ENCODE results near the gene AKAP17A.

Gene AKAP17A

DNA sequence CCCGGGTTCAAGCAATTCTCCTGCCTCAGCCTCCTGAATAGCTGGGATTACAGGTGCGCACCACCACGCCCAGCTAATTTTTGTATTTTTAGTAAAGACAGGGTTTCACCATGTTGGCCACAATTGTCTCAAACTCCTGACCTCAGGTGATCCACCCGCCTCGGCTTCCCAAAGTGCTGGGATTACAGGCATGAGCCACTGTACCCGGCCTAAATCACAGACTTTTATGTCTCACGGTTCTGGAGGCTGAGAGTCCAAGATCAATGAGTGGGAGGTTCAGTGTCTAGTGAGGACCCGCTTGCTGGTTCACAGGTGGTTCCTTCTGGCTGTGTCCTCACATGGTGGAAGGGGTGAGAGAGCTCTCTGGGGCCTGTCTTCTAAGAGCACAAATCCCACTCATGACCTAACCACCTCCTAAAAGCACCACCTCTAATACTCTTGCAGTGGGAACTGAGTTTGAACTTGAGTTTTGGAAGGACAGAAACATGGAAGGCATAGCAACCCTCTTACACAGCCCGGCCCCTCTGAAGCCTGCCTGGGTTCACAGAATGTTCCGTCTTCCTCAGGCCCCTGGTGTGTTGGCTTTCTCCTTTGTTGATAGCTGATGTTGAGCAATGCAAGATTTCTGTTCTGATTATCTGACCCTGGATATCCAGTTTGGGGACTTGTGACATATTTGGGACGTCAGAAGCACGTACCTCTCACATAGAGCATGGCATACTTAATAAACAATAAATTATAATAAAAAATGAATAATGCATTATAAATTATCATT lies 1.9 kb upstream of the AKAP17A start:
- Histone ChIP-seq H3K27me3 (ENCODE audit: control insufficient read depth, insufficient read depth, low read length) (no peaks in the 10 kb centered on the region), H3K9ac (ENCODE audit: low read depth, low read length) (no peak overlapping the region), H3K4me1 (ENCODE audit: control insufficient read depth, insufficient read depth, low read length) (peaks cover 3% of the 10 kb centered on the region; the same call in 1 of the 2 replicates), H3K27ac (ENCODE audit: low read depth, low read length) (no peak overlapping the region), H3K36me3 (ENCODE audit: control insufficient read depth, insufficient read depth, low read length) (peaks cover 15% of the 10 kb centered on the region), H3K4me3 (ENCODE audit: low read depth, low read length) (no peak overlapping the region), H3K9me3 (ENCODE audit: control insufficient read depth, insufficient read depth, low read length) (no peaks in the 10 kb centered on the region)

DNA sequence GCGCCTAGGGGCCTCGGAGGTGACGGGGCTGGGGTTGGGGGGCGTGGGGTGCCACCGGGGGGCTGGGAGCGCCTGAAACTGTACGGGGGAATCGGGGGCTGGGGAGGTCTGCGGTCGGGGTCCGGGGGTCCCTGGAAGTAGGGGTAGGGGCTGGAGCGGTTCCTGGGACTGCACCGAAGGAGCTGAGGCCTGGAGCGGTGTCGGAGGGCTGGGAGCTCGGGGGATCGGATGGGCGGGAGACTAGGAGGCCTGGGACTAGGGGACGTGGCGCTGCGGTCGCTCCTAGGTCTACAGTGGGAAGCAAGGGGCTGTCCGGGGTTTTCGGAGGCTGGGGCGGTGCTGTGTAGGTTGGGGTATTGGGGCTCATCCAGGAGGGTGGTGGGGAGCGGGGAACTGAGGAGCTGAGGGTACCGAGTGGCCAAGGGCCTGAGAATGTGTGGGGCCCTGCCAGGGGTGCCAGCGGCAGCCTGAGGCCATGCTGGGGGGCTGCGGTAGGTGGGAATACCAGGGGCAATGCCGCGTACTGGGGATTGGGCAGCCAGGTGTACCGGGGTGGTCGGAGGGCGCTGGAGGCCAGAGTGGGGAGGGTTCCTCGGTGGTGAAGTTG lies 562 bp downstream of the AKAP17A start:
- no peaks in the 10 kb centered on the region for H3K27me3 ChIP-seq (ENCODE audit: control insufficient read depth, insufficient read depth, low read length)
- H3K9me3 ChIP-seq (ENCODE audit: control insufficient read depth, insufficient read depth, low read length) = no peaks in the 10 kb centered on the region
- peak overlapping the region; percentile 72 for H3K9ac ChIP-seq (ENCODE audit: low read depth, low read length)
- H3K27ac ChIP-seq (ENCODE audit: low read depth, low read length) = peak overlapping the region; percentile 64
- H3K4me1 ChIP-seq (ENCODE audit: control insufficient read depth, insufficient read depth, low read length) = peaks cover 3% of the 10 kb centered on the region; the same call in 1 of the 2 replicates
- peaks cover 36% of the 10 kb centered on the region for H3K36me3 ChIP-seq (ENCODE audit: control insufficient read depth, insufficient read depth, low read length)
- H3K4me3 ChIP-seq (ENCODE audit: low read depth, low read length) = peak overlapping the region; percentile 85

DNA sequence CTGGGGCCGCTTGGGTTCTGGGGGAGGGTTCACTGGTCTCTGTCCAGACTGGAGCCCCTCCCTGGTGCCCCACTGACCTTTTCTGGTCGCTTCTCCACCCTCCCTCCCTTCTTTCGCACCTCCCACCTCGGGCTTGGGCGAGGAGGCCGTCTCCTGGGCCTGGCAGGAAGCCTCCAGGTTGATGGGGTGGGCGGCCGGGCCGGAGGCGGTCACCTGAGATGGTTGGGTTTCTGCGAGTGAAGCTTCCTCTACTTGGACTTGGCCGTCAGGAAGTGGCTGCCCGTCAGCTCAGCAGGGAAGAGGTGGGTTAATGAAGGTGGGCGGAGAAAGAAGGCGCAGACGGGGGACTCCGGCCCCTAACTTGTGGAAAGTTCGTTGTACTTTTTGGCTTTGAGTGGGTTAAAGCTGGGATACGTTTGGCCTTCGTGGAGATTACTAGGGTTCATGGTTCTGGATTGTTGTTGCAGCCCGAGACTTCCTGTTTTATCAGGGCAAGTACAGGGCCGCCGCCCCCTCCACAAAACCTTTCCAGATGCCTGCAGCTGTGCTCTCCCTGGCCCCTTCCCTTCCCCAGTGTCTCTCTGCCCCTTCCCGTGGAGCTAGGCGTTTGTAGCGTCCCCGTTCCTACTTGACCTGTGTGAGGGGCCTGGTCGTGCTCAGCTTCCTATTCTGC lies 1.2 kb downstream of the AKAP17A start:
- H3K9me3 ChIP-seq (ENCODE audit: control insufficient read depth, insufficient read depth, low read length) = no peaks in the 10 kb centered on the region
- H3K4me3 ChIP-seq (ENCODE audit: low read depth, low read length) = peak overlapping the region; percentile 85
- peak overlapping the region; percentile 51 for H3K9ac ChIP-seq (ENCODE audit: low read depth, low read length)
- peaks cover 42% of the 10 kb centered on the region for H3K36me3 ChIP-seq (ENCODE audit: control insufficient read depth, insufficient read depth, low read length)
- H3K27ac ChIP-seq (ENCODE audit: low read depth, low read length) = peak overlapping the region; percentile 64
- H3K27me3 ChIP-seq (ENCODE audit: control insufficient read depth, insufficient read depth, low read length) = no peaks in the 10 kb centered on the region
- peaks cover 3% of the 10 kb centered on the region; the same call in 1 of the 2 replicates for H3K4me1 ChIP-seq (ENCODE audit: control insufficient read depth, insufficient read depth, low read length)

- H3K9ac ChIP-seq (ENCODE audit: low read depth, low read length) = no peak overlapping the region
- H3K27me3 ChIP-seq (ENCODE audit: control insufficient read depth, insufficient read depth, low read length) = no peaks in the 10 kb centered on the region
These were observed 2.2 kb downstream of the AKAP17A start for GRCh38 chrX:1593286-1594271.

DNA sequence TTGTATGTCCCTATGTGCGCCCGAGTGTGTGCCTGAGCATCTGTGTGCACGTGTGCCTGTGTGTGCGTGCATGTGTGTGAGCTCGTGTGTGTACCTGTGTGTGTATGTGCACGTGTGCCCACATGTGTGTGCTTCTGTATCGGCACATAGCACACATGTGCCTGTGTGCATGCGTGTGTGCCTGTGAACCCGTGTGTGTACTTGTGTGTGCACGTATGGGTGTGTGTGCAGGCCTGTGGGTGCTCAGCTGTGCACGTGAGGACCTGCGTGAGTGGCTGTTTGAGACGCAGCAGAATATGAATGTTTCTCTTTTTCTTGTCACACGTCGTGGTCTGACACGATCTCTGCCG lies 4.3 kb downstream of the AKAP17A start:
- no peak overlapping the region for H3K27ac ChIP-seq (ENCODE audit: low read depth, low read length)
- H3K4me1 ChIP-seq (ENCODE audit: control insufficient read depth, insufficient read depth, low read length) = peaks cover 3% of the 10 kb centered on the region; the same call in 1 of the 2 replicates
- H3K9ac ChIP-seq (ENCODE audit: low read depth, low read length) = no peak overlapping the region
- H3K9me3 ChIP-seq (ENCODE audit: control insufficient read depth, insufficient read depth, low read length) = no peaks in the 10 kb centered on the region
- H3K36me3 ChIP-seq (ENCODE audit: control insufficient read depth, insufficient read depth, low read length) = peaks cover 73% of the 10 kb centered on the region
- H3K4me3 ChIP-seq (ENCODE audit: low read depth, low read length) = no peak overlapping the region
- H3K27me3 ChIP-seq (ENCODE audit: control insufficient read depth, insufficient read depth, low read length) = no peaks in the 10 kb centered on the region

More at GRCh38 chrX:1593286-1594271, 2.2 kb downstream of the AKAP17A start:
- Histone ChIP-seq H3K4me1 (ENCODE audit: control insufficient read depth, insufficient read depth, low read length) (peaks cover 3% of the 10 kb centered on the region; the same call in 1 of the 2 replicates), H3K9me3 (ENCODE audit: control insufficient read depth, insufficient read depth, low read length) (no peaks in the 10 kb centered on the region), H3K4me3 (ENCODE audit: low read depth, low read length) (peak overlapping the region; percentile 85; the same call in 1 of the 2 replicates), H3K27ac (ENCODE audit: low read depth, low read length) (no peak overlapping the region), H3K36me3 (ENCODE audit: control insufficient read depth, insufficient read depth, low read length) (peaks cover 52% of the 10 kb centered on the region)

- Histone ChIP-seq H3K27ac (ENCODE audit: low read depth, low read length) (no peak overlapping the region), H3K27me3 (ENCODE audit: control insufficient read depth, insufficient read depth, low read length) (no peaks in the 10 kb centered on the region), H3K9ac (ENCODE audit: low read depth, low read length) (no peak overlapping the region), H3K4me1 (ENCODE audit: control insufficient read depth, insufficient read depth, low read length) (peaks cover 3% of the 10 kb centered on the region; the same call in 1 of the 2 replicates), H3K9me3 (ENCODE audit: control insufficient read depth, insufficient read depth, low read length) (no peaks in the 10 kb centered on the region), H3K4me3 (ENCODE audit: low read depth, low read length) (no peak overlapping the region), H3K36me3 (ENCODE audit: control insufficient read depth, insufficient read depth, low read length) (peaks cover 84% of the 10 kb centered on the region)
These were observed 5.4 kb downstream of the AKAP17A start for GRCh38 chrX:1596676-1597344.

DNA sequence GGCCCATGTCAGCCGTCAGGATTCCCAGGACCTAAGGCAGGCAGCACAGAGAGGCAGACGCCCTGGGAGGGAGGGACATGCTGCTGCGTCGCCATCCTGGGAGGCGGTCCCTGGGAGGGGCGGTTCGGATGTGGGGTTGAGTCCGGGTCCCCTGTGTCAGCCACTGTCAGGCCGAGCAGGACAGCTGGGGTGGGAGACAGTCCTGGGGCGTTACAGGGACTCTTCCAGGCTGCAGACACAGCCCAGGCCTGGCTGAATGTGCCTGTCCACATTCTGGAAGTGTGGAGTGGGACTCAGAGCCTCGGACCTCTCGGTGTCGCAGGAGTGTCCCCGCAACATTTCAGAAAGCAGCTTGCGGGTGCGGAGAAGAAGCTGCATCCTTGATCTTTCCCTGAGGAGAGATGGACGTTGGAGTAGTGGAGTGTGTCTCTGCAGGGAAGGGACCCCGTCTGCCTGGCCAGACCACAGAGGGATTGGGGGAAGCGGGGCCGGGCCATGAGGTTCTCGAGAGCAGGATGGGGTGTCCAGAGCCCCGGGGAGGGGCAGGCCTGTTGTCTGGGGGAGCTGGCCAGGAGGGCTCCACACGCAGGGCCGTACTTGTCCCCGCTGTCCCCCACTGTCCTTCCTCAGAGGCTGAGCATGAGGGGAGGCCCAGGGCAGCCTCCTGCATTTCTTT lies 6.1 kb downstream of the AKAP17A start:
- Histone ChIP-seq H3K36me3 (ENCODE audit: control insufficient read depth, insufficient read depth, low read length) (peaks cover 91% of the 10 kb centered on the region), H3K9ac (ENCODE audit: low read depth, low read length) (no peak overlapping the region), H3K9me3 (ENCODE audit: control insufficient read depth, insufficient read depth, low read length) (no peaks in the 10 kb centered on the region), H3K27me3 (ENCODE audit: control insufficient read depth, insufficient read depth, low read length) (no peaks in the 10 kb centered on the region), H3K4me3 (ENCODE audit: low read depth, low read length) (no peak overlapping the region), H3K27ac (ENCODE audit: low read depth, low read length) (no peak overlapping the region), H3K4me1 (ENCODE audit: control insufficient read depth, insufficient read depth, low read length) (peaks cover 3% of the 10 kb centered on the region; the same call in 1 of the 2 replicates)

- Histone ChIP-seq H3K27me3 (ENCODE audit: control insufficient read depth, insufficient read depth, low read length) (no peaks in the 10 kb centered on the region), H3K27ac (ENCODE audit: low read depth, low read length) (no peak overlapping the region), H3K9me3 (ENCODE audit: control insufficient read depth, insufficient read depth, low read length) (no peaks in the 10 kb centered on the region), H3K4me1 (ENCODE audit: control insufficient read depth, insufficient read depth, low read length) (no peaks in the 10 kb centered on the region), H3K36me3 (ENCODE audit: control insufficient read depth, insufficient read depth, low read length) (peaks cover 94% of the 10 kb centered on the region), H3K9ac (ENCODE audit: low read depth, low read length) (no peak overlapping the region), H3K4me3 (ENCODE audit: low read depth, low read length) (no peak overlapping the region)
These were observed 6.8 kb downstream of the AKAP17A start for GRCh38 chrX:1598021-1598875.
